HG02623 (cell line): ENCODE data around the gene AQP12B.
"Not testable (repeated sequence)": the region's sequence is repeated elsewhere in the genome, so short reads cannot be mapped to it uniquely, and the experiment has no call there.

Experiments
- ATAC-seq: cut with Tn5 transposase; IDR thresholded peaks from one replicate; pipeline ENCODE4 v1.9.1; 2021; ENCODE audit warnings: moderate library complexity; ENCODE audit not compliant: unreplicated experiment

Gene AQP12B

GRCh38 chr2:240701736-240702639 lies 19.3 kb upstream of the AQP12B start:
- ATAC-seq, result no peak

- no peak for ATAC-seq
Measured at GRCh38 chr2:240701091-240701735, 18.5 kb upstream of the AQP12B start.

GRCh38 chr2:240700616-240701015 lies 17.9 kb upstream of the AQP12B start:
- ATAC-seq, result not testable (repeated sequence)

- ATAC-seq, result not testable (repeated sequence)
Measured at GRCh38 chr2:240699835-240700234, 17.1 kb upstream of the AQP12B start.

GRCh38 chr2:240698852-240699561 lies 16.3 kb upstream of the AQP12B start:
- not testable (repeated sequence) for ATAC-seq

- not testable (repeated sequence) for ATAC-seq
Measured at GRCh38 chr2:240696469-240696868, 13.8 kb upstream of the AQP12B start.

DNA sequence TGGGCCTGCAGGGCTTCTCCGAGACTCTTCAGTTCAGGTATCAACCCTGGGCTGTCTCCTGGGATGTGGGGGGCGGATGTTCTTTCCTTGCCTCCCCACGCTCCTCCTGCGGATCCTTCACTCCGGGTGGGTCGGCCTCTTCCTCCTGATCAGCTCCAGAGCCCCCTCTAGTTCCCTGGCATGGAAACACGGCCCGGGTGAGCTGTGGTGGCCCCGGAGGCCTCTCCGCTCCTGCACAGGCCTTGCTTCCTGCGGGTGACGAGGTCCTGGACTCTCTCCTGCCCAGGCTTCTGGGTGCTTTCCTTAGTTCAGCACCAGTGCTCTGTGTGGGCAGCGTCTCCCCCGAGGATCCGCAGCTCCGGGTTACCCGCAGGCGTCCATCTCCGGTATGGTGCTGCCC lies 12.9 kb upstream of the AQP12B start:
- ATAC-seq, result not testable (repeated sequence)

DNA sequence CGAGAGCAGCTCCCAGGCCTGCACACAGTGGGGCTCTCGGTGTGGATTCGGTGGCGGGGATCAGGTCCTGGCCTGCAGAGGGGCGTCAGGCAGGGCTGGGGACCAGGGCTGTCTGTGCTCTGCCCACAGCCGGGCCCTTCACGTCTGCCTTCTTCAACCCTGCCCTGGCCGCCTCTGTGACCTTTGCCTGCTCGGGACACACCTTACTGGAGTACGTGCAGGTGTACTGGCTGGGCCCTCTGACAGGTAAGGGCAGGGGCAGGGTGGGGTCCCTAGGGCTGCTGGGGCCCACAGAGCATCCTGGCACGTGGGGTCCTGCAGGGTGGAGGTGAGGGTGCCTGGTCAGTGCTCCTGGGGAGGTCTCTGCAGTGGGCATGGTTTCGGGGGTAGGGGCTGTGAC lies 11.6 kb upstream of the AQP12B start:
- ATAC-seq, result not testable (repeated sequence)

- ATAC-seq, result not testable (repeated sequence)
Measured at GRCh38 chr2:240692583-240693561, 10.2 kb upstream of the AQP12B start.

DNA sequence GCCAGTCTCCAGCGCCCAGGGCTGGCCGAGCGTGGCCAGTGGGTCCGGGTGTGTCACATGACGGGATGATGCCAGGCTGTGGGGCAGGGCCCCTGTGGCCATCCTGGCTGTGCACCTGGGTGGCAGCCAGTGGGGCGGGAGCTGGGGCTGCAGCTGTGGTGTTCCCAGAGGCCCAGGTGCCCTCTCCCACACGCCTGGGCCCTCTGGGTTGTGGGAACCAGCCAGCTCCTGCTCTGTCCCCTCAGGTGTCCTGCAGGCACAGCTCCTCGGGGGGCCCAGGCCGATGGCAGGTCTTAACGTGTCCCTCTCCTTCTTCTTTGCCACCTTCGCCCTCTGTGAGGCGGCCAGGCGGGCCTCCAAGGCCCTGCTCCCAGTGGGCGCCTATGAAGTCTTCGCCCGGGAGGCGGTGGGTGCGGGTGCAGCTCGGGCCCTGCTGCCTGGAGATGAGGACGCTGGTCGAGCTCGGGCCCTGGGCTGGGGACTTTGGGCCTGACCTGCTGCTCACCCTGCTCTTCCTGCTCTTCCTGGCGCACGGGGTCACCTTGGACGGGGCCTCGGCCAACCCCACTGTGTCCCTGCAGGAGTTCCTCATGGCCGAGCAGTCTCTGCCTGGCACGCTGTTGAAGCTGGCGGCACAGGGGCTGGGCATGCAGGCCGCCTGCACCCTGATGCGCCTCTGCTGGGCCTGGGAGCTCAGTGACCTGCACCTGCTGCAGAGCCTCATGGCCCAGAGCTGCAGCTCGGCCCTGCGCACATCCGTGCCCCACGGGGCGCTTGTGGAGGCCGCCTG lies 9.1 kb upstream of the AQP12B start, which contains the start of gene AQP12A:
Gene AQP12A (plus strand): TSS at position 236 of the 790 bp plus-strand sequence. CDS start 48 bp downstream, at position 284.
- not testable (repeated sequence) for ATAC-seq

GRCh38 chr2:240691075-240691427 lies 8.4 kb upstream of the AQP12B start:
- not testable (repeated sequence) for ATAC-seq

- ATAC-seq, result not testable (repeated sequence)
Measured at GRCh38 chr2:240690421-240691074, 7.9 kb upstream of the AQP12B start.

DNA sequence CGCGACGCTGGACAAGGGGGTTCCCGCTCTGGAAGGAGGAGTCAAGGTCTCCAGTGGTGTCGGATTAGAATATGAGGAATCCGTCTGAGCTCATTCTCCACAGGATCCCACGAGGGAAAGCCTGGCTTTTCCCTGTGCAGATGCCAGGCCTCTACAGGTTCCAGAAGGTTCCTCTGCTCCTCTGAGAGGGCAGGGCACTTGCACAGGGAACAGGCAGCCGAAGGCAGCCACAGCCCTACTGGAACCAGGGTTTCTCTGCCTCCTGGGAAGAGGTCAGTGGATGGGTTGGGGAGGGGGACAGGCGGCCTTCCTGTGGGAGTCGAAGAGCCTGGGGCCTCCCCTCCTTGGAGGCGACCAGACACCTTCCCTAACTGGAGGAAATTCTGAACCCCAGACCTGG lies 7.3 kb upstream of the AQP12B start:
- no peak for ATAC-seq

- ATAC-seq, result no peak
Measured at GRCh38 chr2:240688553-240688919, 5.9 kb upstream of the AQP12B start.

DNA sequence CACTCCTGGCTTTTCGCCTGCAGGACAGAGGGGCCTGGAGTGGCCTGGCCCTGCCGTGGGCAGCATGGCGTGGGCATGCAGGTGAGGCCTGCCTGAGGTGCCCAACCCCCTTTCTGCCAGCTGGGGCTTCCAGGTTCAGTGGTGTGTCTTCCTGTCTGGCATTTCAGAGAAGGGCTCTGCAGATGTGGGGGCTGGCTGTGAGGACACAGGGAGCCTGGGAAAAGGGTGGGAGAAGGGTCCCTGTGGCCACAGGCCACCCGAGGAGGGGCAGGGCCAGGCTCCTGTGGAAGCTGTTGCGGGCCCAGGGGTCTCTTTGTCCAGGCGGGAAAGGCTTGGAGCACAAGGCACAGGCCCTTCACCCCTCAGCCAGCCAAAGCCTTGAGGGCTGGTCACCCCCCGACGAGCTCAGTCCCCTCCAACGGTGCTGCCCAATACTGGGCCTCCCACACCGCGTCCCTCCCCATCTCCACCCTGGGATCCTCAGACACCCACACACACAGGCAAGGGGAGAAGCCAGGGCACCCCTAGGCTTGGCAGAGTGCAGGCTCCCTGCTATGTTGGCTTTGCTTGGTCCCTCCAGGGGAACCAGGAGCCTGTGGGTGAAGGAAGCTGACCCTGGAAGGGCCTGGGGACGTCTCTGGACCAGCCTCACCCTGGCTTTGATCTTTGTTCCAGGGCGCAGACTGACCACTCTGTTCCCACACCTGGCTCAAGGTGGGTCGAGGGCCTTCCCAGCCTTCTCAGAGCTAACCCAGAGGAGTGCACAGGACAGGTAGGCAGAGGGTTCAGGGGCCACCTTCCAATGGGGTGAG lies 5.3 kb upstream of the AQP12B start:
- no peak for ATAC-seq

DNA sequence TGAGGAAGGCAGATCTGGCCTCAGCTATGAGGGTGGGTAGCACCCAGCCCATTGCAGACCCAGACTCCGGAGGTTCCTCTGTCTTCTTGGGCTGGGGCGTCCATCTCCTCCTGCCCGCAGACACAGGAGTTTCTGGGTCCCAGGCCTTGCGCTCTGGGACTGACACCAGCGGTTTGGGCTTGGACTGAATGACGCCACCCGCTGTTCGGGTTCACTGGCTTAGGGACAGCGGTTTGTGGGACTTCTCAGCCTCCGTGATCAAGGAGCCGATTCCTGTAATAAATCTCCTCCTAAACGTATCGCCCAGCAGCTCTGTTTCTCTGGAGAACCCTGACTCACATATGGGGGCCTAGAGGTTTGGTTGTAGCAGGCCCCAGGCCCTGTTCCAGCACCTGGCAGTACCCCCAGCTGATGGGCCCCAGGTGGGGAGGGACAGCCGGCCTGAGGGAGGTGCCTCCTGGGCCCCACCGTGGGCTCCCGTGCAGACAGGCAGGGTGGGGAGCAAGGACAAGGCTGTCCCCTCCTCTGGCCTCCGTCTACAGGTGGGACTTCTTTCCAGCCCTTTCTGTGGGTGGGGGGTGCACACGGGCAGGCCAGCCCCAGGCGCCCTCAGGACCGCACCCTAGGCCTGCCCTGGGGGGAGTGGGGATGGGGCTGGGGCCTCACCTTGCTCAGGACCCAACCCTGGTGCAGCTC lies 4.5 kb upstream of the AQP12B start:
- ATAC-seq, result no peak

DNA sequence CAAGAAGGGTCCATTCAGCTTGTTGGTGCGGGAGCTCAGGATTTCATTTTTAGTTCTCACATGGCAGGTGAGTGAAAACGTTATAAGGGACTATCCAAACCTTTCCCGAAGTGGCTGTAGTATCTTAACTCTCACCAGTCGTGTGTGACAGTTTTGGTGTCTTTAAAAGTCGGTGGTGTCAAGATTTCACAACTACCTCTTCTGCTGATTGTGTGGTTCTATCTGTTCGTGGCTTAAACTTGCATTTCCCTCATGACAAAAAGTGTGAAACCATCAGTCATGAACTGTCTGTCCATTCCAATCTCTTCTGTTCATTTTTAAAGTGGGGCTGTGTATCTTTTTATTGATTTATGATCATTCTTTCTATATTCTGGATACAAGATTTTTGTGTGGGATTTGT lies 3.8 kb upstream of the AQP12B start:
- ATAC-seq, result no peak
